ENCODE measurements around the gene MGME1.

- TF ChIP-seq CTCF (IDR thresholded peaks at IDR 0.05; ENCODE audit: insufficient read depth, low read depth, low read length) (no peak), EZH2 (IDR thresholded peaks at IDR 0.05; ENCODE audit: insufficient read depth, low read length) (no peak)
Observed at GRCh38 chr20:17939622-17940223, 29.1 kb upstream of the MGME1 start.
